Endothelial cell of umbilical vein (primary cell): Measurements from ENCODE around the gene MOB3C. TPM values are rescaled to one million over a fixed set of nuclear protein-coding genes. Genes with fewer than 3 reads are reported as not detected.
A peak's percentile ranks its signal among the peaks of the same experiment; 100 is the strongest.

Experiments used
- BruUV-seq: library from RNA; stranded (reverse); fragments of 400-500 nt; replicated peaks from 2 replicates; lab custom pipeline; 2021; lab: Mats Ljungman, UMichigan
- CTCF ChIA-PET: fragments of 300-600, 350-600 bp; sonication (Branson Sonifier 250); formaldehyde crosslinking; loops from one replicate; lab custom pipeline; 2021; ENCODE audit warnings: antibody characterized with exemption, inconsistent platforms; lab: Charles Lee
- POLR2A ChIA-PET: fragments of 300-600, 350-600 bp; sonication (Branson Sonifier 250); formaldehyde crosslinking; loops from one replicate; lab custom pipeline; 2021; ENCODE audit warnings: antibody characterized with exemption, inconsistent platforms; lab: Charles Lee
- DNase-seq: peaks from one replicate; pipeline ENCODE4 v3.0.0-alpha.2; 2011; ENCODE audit warnings: low read depth, low spot score
- FAIRE-seq: peaks from 2 replicates; lab custom pipeline; 2011; peaks lifted over from hg19 to GRCh38; lab: Jason Lieb, UNC
- H2AFZ ChIP-seq: 2 replicates; pipeline ENCODE4 v1.6.0; 2012; ENCODE audit warnings: low read depth, low read length, control low read depth, inconsistent platforms
- H3K27ac ChIP-seq: 2 replicates; pipeline ENCODE4 v1.5.1; 2011; ENCODE audit warnings: low read depth, mild to moderate bottlenecking, control low read depth, low read length, moderate library complexity; ENCODE audit not compliant: insufficient read depth
- H3K27me3 ChIP-seq, 2 experiments: 2 replicates each; pipeline versions ENCODE4 v1.6.0 to v1.6.1; 2011; ENCODE audit warnings: low read length in 2 of 2, mixed read lengths in 1 of 2; ENCODE audit not compliant: control insufficient read depth in 2 of 2, insufficient read depth in 2 of 2
- H3K36me3 ChIP-seq, 2 experiments: 2 replicates in 1 of 2; 3 replicates in 1 of 2; pipeline ENCODE4 v1.5.1; 2011; ENCODE audit warnings: low read length in 2 of 2, mild to moderate bottlenecking in 1 of 2, moderate library complexity in 1 of 2; ENCODE audit not compliant: control insufficient read depth in 2 of 2, insufficient read depth in 2 of 2; ENCODE audit errors: extremely low read depth in 1 of 2
- H3K4me1 ChIP-seq: 3 replicates; pipeline ENCODE4 v1.5.1; 2011; ENCODE audit warnings: mild to moderate bottlenecking, low read length; ENCODE audit not compliant: control insufficient read depth, insufficient read depth; ENCODE audit errors: extremely low read depth
- H3K4me2 ChIP-seq: 2 replicates; pipeline ENCODE4 v1.6.1; 2011; ENCODE audit warnings: low read length, control low read depth, mixed read lengths; ENCODE audit not compliant: insufficient read depth
- H3K4me3 ChIP-seq, 3 experiments: fragments of 200-600 bp in 1 of 3; sonication (generic), shearing (Covaris generic) in 1 of 3; replicated peaks in 1 of 3; 2 replicates each; pipeline ENCODE4 v1.5.1; 2011 to 2016; ENCODE audit warnings: control low read depth in 3 of 3, low read length in 3 of 3, mild to moderate bottlenecking in 2 of 3, inconsistent platforms in 1 of 3, low read depth in 1 of 3, moderate library complexity in 1 of 3; ENCODE audit not compliant: insufficient read depth in 1 of 3
- H3K79me2 ChIP-seq: 2 replicates; pipeline ENCODE4 v1.6.0; 2012; ENCODE audit warnings: low read length, inconsistent platforms; ENCODE audit not compliant: control insufficient read depth, insufficient read depth
- H3K9ac ChIP-seq: replicated peaks from 2 replicates; pipeline ENCODE3; 2011; ENCODE audit warnings: low read length, control low read depth; ENCODE audit not compliant: insufficient read depth; ENCODE audit errors: extremely low read depth
- H3K9me1 ChIP-seq: replicated peaks from 3 replicates; pipeline ENCODE4 v1.6.0; 2011; ENCODE audit warnings: mild to moderate bottlenecking, low read length; ENCODE audit not compliant: control insufficient read depth, insufficient read depth; ENCODE audit errors: extremely low read depth
- H3K9me3 ChIP-seq: replicated peaks from 2 replicates; pipeline ENCODE4 v1.5.1; 2012; ENCODE audit warnings: low read length, inconsistent platforms; ENCODE audit not compliant: control insufficient read depth, insufficient read depth
- H4K20me1 ChIP-seq: replicated peaks from 2 replicates; pipeline ENCODE3; 2011; ENCODE audit warnings: mild to moderate bottlenecking, low read length; ENCODE audit not compliant: control insufficient read depth, insufficient read depth; ENCODE audit errors: extremely low read depth
- EZH2 ChIP-seq: IDR thresholded peaks from 2 replicates; pipeline ENCODE4 v1.6.1; 2012; ENCODE audit warnings: borderline replicate concordance, low read depth, mild to moderate bottlenecking, moderate library complexity, low read length, inconsistent platforms; ENCODE audit not compliant: severe bottlenecking
- FOS ChIP-seq: IDR thresholded peaks from 2 replicates; pipeline ENCODE4 v1.6.1; 2011; ENCODE audit warnings: mild to moderate bottlenecking, low read length, moderate library complexity, borderline replicate concordance; ENCODE audit not compliant: insufficient read depth
- GATA2 ChIP-seq: IDR thresholded peaks from 2 replicates; pipeline ENCODE4 v1.7.0; 2011; ENCODE audit warnings: low read depth, mild to moderate bottlenecking, moderate library complexity, mixed read lengths, low read length; ENCODE audit not compliant: insufficient read length, insufficient read depth
- JUN ChIP-seq: IDR thresholded peaks from 2 replicates; pipeline ENCODE4 v1.6.1; 2011; ENCODE audit warnings: borderline replicate concordance, low read depth; ENCODE audit not compliant: insufficient read length, insufficient read depth
- MYC ChIP-seq: IDR thresholded peaks from one replicate; pipeline ENCODE4 v1.6.1; 2011; ENCODE audit warnings: mild to moderate bottlenecking, low read depth, low read length
- POLR2A ChIP-seq: IDR thresholded peaks from 2 replicates; pipeline ENCODE4 v1.6.1; 2012; ENCODE audit warnings: low read depth, mild to moderate bottlenecking, control low read depth, low read length
- POLR2AphosphoS5 ChIP-seq: IDR thresholded peaks from 2 replicates; pipeline ENCODE4 v1.6.1; 2012; ENCODE audit warnings: low read depth, mild to moderate bottlenecking, control low read depth, low read length, moderate library complexity; ENCODE audit not compliant: insufficient read depth
- dilution Hi-C: fragments of 300-500 bp; cut with MboI; formaldehyde crosslinking; loops from one replicate; pipeline ENCODE4 v1.15.0; 2019; ENCODE audit warnings: low sequenced_read_pairs; ENCODE audit not compliant: extremely low pct_ligation_motif_present
- intact Hi-C: fragments of 100-400 bp; cut with micrococcal nuclease; formaldehyde crosslinking; loops from one replicate; pipeline ENCODE4 v1.10.0; 2022
- polyA plus RNA-seq, 4 experiments: library from polyadenylated mRNA; depleted of rRNA in 3 of 4; stranded (reverse) in 3 of 4; unstranded in 1 of 4; fragments of >200 nt; gene quantifications; 2 replicates each; pipeline versions ENCODE4 v1.2.1 to v1.2.3, GENCODE V29; 2011 to 2012; ENCODE audit warnings: missing spikeins in 1 of 4
- total RNA-seq: library from RNA; stranded (reverse); gene quantifications from 2 replicates; pipeline ENCODE4 v1.2.3, GENCODE V29; 2021
- TF ChIP-seq, protein P1 (sequence below): IDR thresholded peaks from 2 replicates; pipeline ENCODE4 v1.6.1; 2011; ENCODE audit not compliant: insufficient read depth, insufficient read length
- TF ChIP-seq, protein P2 (sequence below), 2 donors: IDR thresholded peaks; 1 replicate in 1 of 2; 2 replicates in 1 of 2; pipeline ENCODE4 v1.5.1; 2011; ENCODE audit warnings: low read length in 2 of 2, mild to moderate bottlenecking in 2 of 2, moderate library complexity in 2 of 2, control low read depth in 1 of 2, inconsistent platforms in 1 of 2, low read depth in 1 of 2; ENCODE audit not compliant: insufficient read depth in 1 of 2; ENCODE audit errors: extremely low read depth in 1 of 2

MOB3C gene
- total and polyA plus RNA-seq, 2 donors (not counting 3 experiments of a cell fraction or from before 2014, with no cell fraction given) = 6.1 to 8.4 TPM

DNA sequence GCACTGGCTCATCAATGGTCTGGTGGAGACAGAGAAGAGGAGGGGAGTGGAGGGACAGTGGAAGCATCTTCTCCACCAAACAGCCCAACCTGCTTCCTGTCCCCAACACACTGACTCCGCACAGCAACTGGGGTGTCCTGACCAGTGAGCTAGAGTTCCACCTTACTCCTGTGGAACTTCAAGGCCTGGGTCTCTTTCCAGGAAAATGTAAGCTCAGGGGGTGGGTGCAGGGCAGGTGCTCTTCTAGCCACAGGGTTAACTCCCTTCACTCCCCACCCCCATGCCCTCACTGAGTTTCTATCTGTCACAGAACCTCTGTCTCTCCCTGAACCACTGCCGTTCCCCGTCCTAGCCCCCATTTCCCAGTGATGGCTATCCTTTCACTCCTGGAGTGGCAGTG, 876 bp downstream of the MOB3C start:
- CTCF ChIA-PET = interaction anchor here (2.0 to 3.1 kb wide), 2 partner anchors 12 to 109 kb away, joined by 13 to 21 read pairs; partner anchors contain the start of gene MKNK1
- Histone ChIP-seq H3K36me3 (no peaks in the 10 kb centered on the region), H3K9me3 (no peaks in the 10 kb centered on the region), H3K4me3 (peak overlapping the region; percentile 43 to 70 (median 44)), H3K9ac (peak overlapping the region; percentile 5), H3K79me2 (no peaks in the 10 kb centered on the region), H3K9me1 (no peaks in the 10 kb centered on the region), H3K4me2 (peak overlapping the region; percentile 58), H3K27ac (no peak overlapping the region), H2AFZ (peak overlapping the region; percentile 83), H3K4me1 (peaks cover 11% of the 10 kb centered on the region), H3K27me3 (no peaks in the 10 kb centered on the region), H4K20me1 (no peaks in the 10 kb centered on the region)
- FAIRE-seq (no peak), DNase-seq (no peak)
- intact Hi-C loops (loop anchor here (1.0 to 2.0 kb wide), 2 partner anchors 11 to 53 kb away; partner anchors contain the start of genes ATPAF1 and MKNK1), dilution Hi-C loops (no loop called here)
- POLR2A ChIA-PET = interaction anchor here (1.4 to 1.7 kb wide), 2 partner anchors 9 to 11 kb away, joined by 4 to 8 read pairs; partner anchors contain the start of gene MKNK1
- TF ChIP-seq, protein P1, sequence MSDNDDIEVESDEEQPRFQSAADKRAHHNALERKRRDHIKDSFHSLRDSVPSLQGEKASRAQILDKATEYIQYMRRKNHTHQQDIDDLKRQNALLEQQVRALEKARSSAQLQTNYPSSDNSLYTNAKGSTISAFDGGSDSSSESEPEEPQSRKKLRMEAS = no peak
- TF ChIP-seq, protein P2, sequence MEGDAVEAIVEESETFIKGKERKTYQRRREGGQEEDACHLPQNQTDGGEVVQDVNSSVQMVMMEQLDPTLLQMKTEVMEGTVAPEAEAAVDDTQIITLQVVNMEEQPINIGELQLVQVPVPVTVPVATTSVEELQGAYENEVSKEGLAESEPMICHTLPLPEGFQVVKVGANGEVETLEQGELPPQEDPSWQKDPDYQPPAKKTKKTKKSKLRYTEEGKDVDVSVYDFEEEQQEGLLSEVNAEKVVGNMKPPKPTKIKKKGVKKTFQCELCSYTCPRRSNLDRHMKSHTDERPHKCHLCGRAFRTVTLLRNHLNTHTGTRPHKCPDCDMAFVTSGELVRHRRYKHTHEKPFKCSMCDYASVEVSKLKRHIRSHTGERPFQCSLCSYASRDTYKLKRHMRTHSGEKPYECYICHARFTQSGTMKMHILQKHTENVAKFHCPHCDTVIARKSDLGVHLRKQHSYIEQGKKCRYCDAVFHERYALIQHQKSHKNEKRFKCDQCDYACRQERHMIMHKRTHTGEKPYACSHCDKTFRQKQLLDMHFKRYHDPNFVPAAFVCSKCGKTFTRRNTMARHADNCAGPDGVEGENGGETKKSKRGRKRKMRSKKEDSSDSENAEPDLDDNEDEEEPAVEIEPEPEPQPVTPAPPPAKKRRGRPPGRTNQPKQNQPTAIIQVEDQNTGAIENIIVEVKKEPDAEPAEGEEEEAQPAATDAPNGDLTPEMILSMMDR (IDR thresholded peaks at IDR 0.05; ENCODE audit: extremely low read depth in 1 of 2, insufficient read depth in 1 of 2, low read depth in 1 of 2, low read length in 2 of 2) = no peak
- TF ChIP-seq GATA2 (no peak), POLR2A (no peak), POLR2AphosphoS5 (no peak), JUN (no peak), MYC (no peak), FOS (no peak), EZH2 (no peak)
- BruUV-seq = no TSS peak
